NCI-H1105 treated with DMSO at 0.1 percent for 48 hours (cell line): Measurements from ENCODE around the gene F5.
"Not testable (repeated sequence)": the region's sequence is repeated elsewhere in the genome, so short reads cannot be mapped to it uniquely, and the experiment has no call there.

Experiments
- DNase-seq: peaks from one replicate; lab custom pipeline; 2025; lab: John Stamatoyannopoulos, UW

F5 gene

GRCh38 chr1:169508432-169509338 lies 77.6 kb downstream of the F5 start:
- DNase-seq: no peak

DNA sequence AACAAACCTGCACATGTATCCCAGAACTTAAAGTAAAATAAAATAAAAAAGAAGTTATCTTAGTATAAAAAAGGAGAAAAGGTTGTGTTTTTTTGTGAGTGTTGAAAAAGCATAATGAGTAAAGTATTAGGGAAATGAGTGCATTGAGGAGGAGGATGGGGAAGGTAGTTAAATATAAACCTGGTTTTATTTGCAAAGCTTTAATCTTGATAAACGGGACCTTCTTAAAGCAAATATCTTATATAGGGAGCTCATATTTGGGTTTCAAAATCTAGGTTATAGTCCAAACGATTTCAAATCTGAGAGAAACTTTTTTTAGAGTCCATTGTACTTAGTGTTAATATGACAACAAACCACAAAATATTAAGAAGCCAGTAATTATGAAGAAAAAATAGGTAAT lies 78.9 kb downstream of the F5 start:
- DNase-seq: no peak

DNA sequence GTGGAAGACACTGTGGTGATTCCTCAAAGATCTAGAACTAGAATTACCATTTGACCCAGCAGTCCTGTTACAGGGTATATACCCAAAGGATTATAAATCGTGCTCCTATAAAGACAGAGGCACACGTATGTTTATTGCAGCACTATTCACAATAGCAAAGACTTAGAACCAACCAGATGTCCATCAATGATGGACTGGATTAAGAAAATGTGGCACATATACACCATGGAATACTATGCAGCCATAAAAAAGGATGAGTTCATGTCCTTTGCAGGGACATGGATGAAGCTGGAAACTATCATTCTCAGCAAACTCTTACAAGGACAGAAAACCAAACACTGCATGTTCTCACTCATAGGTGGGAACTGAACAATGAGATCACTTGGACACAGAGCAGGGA lies 82.7 kb downstream of the F5 start:
- not testable (repeated sequence) for DNase-seq

DNA sequence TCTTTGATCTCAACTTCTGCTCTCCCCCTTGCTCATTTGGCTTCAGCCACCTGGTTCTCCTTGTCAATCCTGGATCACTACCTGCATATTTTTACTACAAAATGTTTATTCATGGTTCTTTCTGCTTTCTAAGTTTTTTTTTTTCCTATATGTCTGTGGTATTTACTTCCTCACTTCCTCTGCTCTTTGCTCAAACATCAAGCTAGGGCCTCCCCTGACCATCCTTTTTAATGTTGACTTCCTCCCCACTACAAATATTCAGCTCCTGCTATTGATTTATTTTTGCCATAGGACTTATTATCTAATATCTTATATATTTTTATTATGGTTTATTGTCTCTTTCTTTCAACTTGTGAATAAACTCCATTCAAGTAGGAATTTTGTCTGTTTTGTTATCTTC lies 86.5 kb downstream of the F5 start:
- DNase-seq: no peak

- DNase-seq: no peak
Measured at GRCh38 chr1:169497317-169497716, 89.0 kb downstream of the F5 start.

DNA sequence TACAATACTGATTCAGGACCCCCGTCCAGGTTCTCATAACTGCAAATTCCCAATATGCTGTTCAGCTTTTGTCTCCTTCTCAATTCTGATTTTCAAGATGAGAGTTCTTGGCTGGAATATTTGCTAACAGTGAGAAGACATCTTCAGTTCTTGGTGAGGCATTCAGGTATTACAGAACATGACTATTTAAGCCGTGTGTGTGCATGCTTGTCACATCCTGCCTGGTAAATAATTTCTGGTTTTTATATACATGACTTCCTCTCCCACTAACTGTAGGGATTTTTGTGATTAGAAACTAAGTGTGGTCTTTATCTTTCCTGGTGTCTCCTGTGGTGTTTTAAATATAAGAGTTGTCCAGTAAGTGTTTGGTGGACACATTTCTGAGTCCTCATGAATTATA lies 90.4 kb downstream of the F5 start:
- no peak for DNase-seq

DNA sequence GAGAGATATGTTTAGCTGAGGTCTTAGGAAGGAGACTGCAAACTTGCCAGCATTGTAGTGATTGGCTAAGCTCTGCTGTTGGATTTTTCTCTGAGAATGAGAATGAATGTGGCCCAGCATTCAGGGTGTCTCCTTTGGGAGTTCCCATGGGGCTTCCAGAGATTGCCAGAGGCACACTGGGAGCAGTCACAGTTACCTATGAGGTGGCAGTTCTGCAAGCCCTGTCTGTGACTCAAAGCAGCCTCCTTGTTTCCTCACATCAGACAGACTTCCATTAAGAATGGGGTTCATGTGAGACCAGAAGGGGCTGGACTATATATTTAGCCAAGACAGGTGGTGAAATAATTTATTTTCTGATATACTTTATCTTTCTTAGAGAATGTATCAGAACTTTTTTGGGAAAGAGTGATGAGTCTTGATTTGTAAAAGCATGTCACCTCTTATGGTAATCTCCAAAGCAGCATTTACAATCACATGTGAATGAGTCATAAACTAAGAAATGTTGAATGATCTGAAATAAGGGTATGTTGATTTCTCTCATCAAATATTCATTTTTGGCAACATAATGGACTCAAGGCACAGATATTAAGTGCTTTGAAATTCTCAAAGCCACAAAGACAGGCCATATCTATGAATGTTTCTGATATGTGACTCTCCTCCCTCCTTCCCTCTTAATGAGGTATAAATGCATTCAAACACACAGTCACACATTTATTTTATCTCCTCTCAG lies 91.1 kb downstream of the F5 start:
- DNase-seq: no peak

- no peak for DNase-seq
Measured at GRCh38 chr1:169494343-169494742, 91.9 kb downstream of the F5 start.

GRCh38 chr1:169493251-169493650 lies 93.0 kb downstream of the F5 start:
- no peak for DNase-seq

- DNase-seq: no peak
Measured at GRCh38 chr1:169491845-169492281, 94.4 kb downstream of the F5 start.

- DNase-seq: no peak
Measured at GRCh38 chr1:169488157-169488556, 98.1 kb downstream of the F5 start.

DNA sequence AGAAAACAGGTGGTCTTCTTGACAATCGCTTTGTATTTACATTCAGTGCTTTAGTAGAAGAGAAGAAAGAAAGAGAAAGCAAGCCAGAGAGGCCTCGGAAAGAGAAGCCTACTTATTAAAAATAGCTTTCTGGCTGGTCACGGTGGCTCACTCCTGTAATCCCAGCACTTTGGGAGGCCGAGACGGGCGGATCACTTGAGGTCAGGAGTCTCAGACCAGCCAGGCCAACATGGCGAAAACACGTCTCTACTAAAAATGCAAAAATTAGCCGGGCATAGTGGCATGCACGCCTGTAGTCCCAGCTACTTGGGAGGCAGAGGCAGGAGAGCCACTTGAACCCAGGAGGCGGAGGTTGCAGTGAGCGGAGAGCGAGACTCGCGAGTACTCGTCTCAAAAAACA lies 98.7 kb downstream of the F5 start:
- no peak for DNase-seq

DNA sequence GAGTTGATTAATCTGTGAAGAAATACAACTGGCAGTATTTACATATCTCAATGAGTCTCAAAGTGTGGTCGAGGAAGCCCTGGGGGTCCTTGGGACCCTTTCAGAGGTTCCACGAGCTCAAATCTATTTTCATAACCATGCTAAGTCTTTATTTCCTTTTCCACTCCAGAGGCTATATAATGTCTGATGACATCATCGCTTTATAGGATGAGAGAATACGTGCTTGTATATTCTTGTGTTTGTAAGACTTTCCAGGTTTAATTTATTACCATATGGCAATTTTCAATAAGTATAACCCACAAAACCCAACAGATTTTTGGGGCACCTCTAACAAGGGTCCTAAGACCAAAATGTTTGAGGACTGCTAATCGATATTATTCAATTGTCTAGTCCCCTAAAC lies 99.1 kb downstream of the F5 start:
- DNase-seq: no peak

DNA sequence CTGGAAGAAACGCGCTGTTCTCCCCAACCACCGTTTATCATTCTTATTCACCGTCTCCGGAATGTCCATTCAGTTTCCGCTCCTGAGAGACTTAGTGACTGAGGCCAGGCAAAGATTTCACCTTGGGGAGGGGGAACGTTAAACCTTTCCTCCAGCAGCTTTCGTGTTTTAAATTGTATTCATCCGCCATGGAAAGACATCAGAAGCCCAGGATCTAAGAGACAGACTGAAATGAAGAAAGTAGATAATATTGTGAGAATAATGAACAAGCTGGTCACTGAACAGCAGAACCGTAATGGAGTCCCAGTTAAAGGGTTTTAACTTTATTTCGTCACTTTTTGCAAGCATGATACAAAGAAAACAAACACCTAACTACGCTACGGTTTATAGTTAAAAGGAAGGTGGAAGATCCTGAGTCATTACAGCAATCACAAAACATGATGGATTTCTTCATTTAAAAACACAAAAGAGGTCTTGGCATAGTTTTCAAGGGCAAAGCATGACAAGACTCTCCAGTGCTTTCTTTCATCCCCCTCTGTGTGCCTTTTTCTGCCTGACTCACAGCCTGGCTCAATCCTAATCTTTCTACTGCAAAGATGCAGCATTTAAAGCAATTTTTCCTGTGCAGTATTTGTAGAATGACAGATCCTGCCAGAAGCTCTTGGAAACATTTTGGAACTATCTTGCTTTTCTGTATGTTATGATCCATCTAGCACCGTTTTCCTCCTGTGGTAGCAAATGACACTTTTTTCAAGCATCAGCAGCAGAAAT lies 99.8 kb downstream of the F5 start:
- DNase-seq: no peak

DNA sequence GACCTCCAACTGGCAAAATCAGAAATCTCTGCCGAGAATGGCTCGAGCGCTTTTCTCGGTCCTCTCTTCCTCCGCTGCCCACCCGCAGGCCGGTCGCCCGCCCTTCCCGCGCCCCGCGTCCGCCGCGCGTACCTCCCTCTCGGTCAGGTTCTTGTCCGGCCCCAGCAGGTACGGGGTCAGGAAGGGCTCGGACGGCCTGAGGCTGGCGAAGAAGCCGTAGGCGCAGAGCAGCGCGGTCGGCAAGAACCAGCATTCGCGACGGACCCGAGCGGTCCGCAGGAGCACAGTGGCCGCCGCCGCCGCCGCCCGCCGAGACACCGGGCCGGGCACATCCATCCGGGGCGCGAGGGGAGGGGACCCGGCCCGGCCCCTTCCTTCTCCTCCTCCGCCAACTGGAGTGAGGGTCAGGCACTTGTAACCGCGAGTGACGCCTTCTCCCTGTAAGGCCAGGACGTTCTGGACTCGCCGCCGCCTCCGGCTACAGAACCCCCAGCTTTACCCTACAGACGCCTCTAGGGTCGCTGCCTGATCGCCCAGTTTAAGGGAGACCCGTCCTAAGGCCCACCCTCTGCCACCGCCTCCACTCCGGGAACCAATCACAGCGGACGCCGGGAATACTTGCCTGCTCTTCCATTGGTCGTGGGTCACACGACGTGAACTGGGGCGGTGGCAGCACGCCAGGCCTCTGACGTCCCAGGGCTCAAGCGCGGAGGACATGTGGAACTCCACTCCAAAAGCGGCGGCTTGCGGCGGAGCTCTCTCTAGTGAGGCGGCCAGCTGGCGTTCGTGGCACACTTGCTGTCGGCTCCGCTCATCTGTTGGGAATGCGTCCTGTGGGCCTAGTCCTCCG lies 100.6 kb downstream of the F5 start, which contains the start of gene SLC19A2:
TSS of gene SLC19A2 (minus strand) at position 514 of the 850 bp plus-strand sequence. CDS start at position 336, 178 bp downstream.
- peak; percentile 99 for DNase-seq

DNA sequence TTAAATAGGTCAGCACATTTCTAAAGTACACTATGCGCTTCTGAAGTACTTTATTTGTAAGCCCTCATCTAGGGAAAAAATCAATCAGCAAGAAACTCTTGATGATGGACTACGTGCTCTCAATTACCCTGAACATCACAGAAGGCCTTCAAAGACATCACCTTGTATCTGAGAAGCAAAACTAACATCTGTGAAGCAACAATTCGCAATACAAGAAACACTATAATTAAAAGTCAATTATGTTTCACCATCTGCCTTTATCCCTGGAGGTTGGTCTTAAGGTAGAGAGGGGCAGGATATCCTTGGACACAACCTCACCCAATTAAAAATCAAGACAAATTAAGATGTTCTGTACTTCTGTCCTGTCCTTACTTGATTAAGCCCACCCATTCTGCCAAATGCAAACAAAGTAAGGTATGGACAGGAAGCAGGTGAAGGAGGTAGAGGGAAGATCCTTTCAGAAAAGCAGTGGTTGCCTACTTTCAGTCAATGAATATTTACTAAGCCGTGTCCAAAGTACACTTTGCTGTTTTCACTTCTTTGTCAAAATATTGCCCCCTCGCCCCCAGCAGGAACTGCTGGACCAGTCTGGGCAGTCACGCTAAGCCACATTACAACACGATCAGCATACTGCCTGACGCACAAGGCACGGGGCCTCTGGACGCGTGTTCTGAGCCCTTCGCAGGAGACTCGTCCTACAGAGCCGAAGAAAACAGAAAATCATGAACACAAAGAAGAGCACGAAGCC lies 101.4 kb downstream of the F5 start:
- peak; percentile 70 for DNase-seq

GRCh38 chr1:169484101-169484500 lies 102.2 kb downstream of the F5 start:
- DNase-seq: peak; percentile 59

DNA sequence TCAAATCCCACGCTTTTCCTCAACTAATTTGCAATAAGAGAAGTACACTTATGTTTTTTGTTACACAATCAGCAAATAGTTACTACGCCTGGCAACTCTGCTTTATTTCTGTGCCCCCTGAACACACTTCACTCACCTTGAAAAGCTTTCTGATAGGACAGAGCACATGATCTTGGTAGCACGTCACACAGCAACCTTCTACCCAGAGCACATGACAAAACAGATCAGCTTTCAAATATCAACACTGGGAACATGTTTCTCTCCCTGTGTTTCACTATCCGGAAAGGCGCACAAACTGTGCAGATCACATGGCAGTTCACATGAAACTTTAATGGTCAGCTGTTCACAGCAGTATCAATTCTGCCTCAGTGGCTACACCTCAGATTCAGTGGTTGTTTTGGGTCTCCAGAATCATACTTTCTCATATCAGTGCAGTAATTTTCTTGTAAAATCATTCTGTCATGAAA lies 102.7 kb downstream of the F5 start:
- DNase-seq: no peak

- DNase-seq: no peak
Measured at GRCh38 chr1:169479363-169480066, 106.8 kb downstream of the F5 start.

DNA sequence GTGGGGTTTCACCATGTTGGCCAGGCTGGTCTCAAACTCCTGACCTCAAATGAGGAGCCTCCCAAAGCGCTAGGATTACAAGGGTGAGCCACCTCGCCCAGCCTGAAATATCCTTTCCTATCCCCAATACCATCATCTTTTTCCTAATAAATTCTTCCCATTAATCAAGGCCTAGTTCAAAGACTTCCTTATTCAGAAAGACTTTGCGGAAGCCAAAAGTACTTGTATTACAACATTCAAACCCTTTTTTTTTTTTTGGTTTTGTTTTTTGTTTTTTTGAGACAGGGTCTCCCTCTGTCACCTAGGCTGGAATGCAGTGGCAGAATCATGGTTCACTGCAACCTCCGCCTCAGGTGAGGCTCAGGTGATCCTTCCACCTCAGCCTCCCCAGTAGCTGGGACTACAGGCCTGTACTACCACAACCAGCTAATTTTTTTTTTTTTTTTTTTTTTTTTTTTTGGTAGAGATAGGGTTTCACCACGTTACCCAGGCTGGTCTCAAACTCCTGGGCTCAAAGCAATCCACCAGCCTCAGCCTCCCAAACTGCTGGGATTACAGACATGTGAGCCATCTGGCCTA lies 108.1 kb downstream of the F5 start:
- no peak for DNase-seq
